ENCODE data around the gene STK4. TPM values are rescaled to one million over a fixed set of nuclear protein-coding genes. Genes with fewer than 3 reads are reported as not detected.

Gene STK4
- total and polyA plus RNA-seq, 2 of the 8 experiments (the other 6 are each of a cell fraction or from before 2014, with no cell fraction given): 12.0 to 34.3 TPM

DNA sequence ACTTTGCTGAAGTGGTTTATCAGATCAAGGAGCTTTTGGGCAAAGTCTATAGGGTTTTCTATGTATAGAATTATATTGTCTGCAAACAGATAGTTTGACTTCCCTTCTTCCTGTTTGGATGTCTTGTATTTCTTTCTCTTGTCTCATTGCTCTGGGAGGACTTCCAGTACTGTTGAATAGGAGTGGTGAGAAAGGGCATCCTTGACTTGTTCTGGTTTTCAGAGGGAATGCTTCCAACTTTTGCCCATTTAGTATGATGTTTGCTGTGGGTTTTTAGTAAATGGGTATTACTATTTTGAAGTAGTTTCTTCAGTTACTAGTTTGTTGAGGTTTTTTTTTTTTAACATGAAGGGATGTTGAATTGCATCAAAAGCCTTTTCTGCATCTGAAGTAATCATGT is 98.5 kb downstream of the STK4 start:
- TF ChIP-seq RBBP5 (IDR thresholded peaks at IDR 0.05; ENCODE audit: borderline replicate concordance, low read depth, low read length) (no peak), SIN3A (conservative IDR thresholded peaks at IDR 0.05 in 1 of 2, IDR thresholded peaks at IDR 0.05 in 1 of 2; ENCODE audit: low read depth in 1 of 2, low read length in 2 of 2) (no peak)
- H2BK20ac ChIP-seq (ENCODE audit: low read length): no peak overlapping the region
- no peak overlapping the region for H3K4ac ChIP-seq (replicated peaks; ENCODE audit: insufficient read length, low read depth, low read length)
- no peak for DNase-seq (ENCODE audit: low read depth in 1 of 2, low spot score in 2 of 2)
- ChIA-PET CTCF (ENCODE audit: partially characterized antibody) (no interaction called here), POLR2A (ENCODE audit: partially characterized antibody) (no interaction called here)
- H3K18ac ChIP-seq (ENCODE audit: extremely low read depth, low read length): no peak overlapping the region
- H3K27me3 ChIP-seq (replicated peaks in 1 of 4; ENCODE audit: control insufficient read depth in 3 of 4, extremely low read depth in 1 of 4, insufficient read depth in 3 of 4, low read length in 3 of 4): no peaks in the 10 kb centered on the region
- no peaks in the 10 kb centered on the region; a peak in 1 of 4 replicates for H3K9me3 ChIP-seq (ENCODE audit: insufficient read depth in 2 of 2, low read depth in 1 of 2, low read length in 1 of 2)
- H2BK15ac ChIP-seq (ENCODE audit: low read length): no peak overlapping the region
- no peak overlapping the region for H2BK5ac ChIP-seq (ENCODE audit: low read depth, low read length)
- no peak overlapping the region for H3K56ac ChIP-seq (replicated peaks; ENCODE audit: insufficient read length, low read depth, low read length)
- H4K5ac ChIP-seq (ENCODE audit: insufficient read length, low read depth, low read length): no peak overlapping the region
- H3K4me2 ChIP-seq (ENCODE audit: insufficient read depth in 1 of 2, low read depth in 2 of 2, low read length in 2 of 2): no peak overlapping the region
- H4K91ac ChIP-seq (replicated peaks; ENCODE audit: insufficient read length, low read length): no peak overlapping the region
- no peaks in the 10 kb centered on the region for H3K79me1 ChIP-seq (ENCODE audit: low read depth, low read length)
- H2BK120ac ChIP-seq (replicated peaks; ENCODE audit: low read depth, low read length): no peak overlapping the region
- no peaks in the 10 kb centered on the region for H3K36me3 ChIP-seq (ENCODE audit: control insufficient read depth in 2 of 4, insufficient read depth in 4 of 4, low read length in 3 of 4)
- H4K8ac ChIP-seq (ENCODE audit: extremely low read depth, insufficient read depth, low read length): no peak overlapping the region
- H2AK5ac ChIP-seq (ENCODE audit: low read depth, low read length): no peak overlapping the region
- no peak overlapping the region for H3K27ac ChIP-seq (ENCODE audit: low read depth, low read length)
- no peak overlapping the region for H3K9ac ChIP-seq (replicated peaks in 1 of 4; ENCODE audit: extremely low read depth in 1 of 4, low read depth in 3 of 4, low read length in 3 of 4)
- H3K4me1 ChIP-seq (replicated peaks in 1 of 4; ENCODE audit: control insufficient read depth in 3 of 4, insufficient read depth in 4 of 4, low read length in 3 of 4): peaks cover 0 to 2% (median 0%) of the 10 kb centered on the region in 4 experiments; a peak in 1 of 7 replicates
- FAIRE-seq: no peak
- no peak overlapping the region for H3K23ac ChIP-seq (ENCODE audit: insufficient read length)
- peaks cover 0 to 3% of the 10 kb centered on the region in 2 experiments; a peak in 1 of 4 replicates for H3K79me2 ChIP-seq (ENCODE audit: control insufficient read depth in 1 of 2, insufficient read depth in 2 of 2, low read length in 2 of 2)
- no peak overlapping the region for H2AFZ ChIP-seq (ENCODE audit: low read length)
- no peak overlapping the region for H2BK12ac ChIP-seq (ENCODE audit: low read depth, low read length)
- no peaks in the 10 kb centered on the region for H4K20me1 ChIP-seq (replicated peaks in 1 of 2; ENCODE audit: control insufficient read depth in 1 of 2, insufficient read depth in 2 of 2, low read length in 2 of 2)
- no peak overlapping the region for H3K14ac ChIP-seq (ENCODE audit: insufficient read length)
- no peak overlapping the region for H3K4me3 ChIP-seq (ENCODE audit: extremely low read depth in 1 of 4, insufficient read depth in 2 of 4, low read depth in 3 of 4, low read length in 4 of 4)
- H3K23me2 ChIP-seq (ENCODE audit: low read depth, low read length): no peaks in the 10 kb centered on the region

Measured in H1 (cell line).